DMS53 (cell line): ENCODE results near the gene LRFN2.
A peak's percentile ranks its signal among the peaks of the same experiment; 100 is the strongest.

ENCODE experiments used
- DNase-seq: peaks from one replicate; lab custom pipeline; 2025; lab: John Stamatoyannopoulos, UW

Gene LRFN2

GRCh38 chr6:40436685-40437604 is 150.2 kb downstream of the LRFN2 start:
- DNase-seq, result peak; percentile 48

GRCh38 chr6:40432982-40433381 is 154.2 kb downstream of the LRFN2 start:
- no peak for DNase-seq

GRCh38 chr6:40431706-40432105 is 155.5 kb downstream of the LRFN2 start:
- DNase-seq, result no peak

GRCh38 chr6:40427196-40427595 is 160.0 kb downstream of the LRFN2 start:
- DNase-seq, result peak; percentile 14

GRCh38 chr6:40426346-40427066 is 160.7 kb downstream of the LRFN2 start:
- DNase-seq, result peak; percentile 13

GRCh38 chr6:40425192-40425919 is 161.8 kb downstream of the LRFN2 start:
- DNase-seq, result peak; percentile 53

- no peak for DNase-seq
Measured at GRCh38 chr6:40422046-40422445, 165.1 kb downstream of the LRFN2 start.

GRCh38 chr6:40419946-40420728 is 167.0 kb downstream of the LRFN2 start:
- no peak for DNase-seq

GRCh38 chr6:40419377-40419776 is 167.8 kb downstream of the LRFN2 start:
- no peak for DNase-seq

GRCh38 chr6:40417031-40417430 is 170.1 kb downstream of the LRFN2 start:
- DNase-seq, result no peak

- no peak for DNase-seq
Measured at GRCh38 chr6:40414617-40415016, 172.5 kb downstream of the LRFN2 start.

- DNase-seq, result no peak
Measured at GRCh38 chr6:40413239-40413638, 173.9 kb downstream of the LRFN2 start.

- DNase-seq, result no peak
Measured at GRCh38 chr6:40411881-40412280, 175.3 kb downstream of the LRFN2 start.

GRCh38 chr6:40410821-40411220 is 176.3 kb downstream of the LRFN2 start:
- DNase-seq, result no peak

GRCh38 chr6:40409716-40410397 is 177.3 kb downstream of the LRFN2 start:
- no peak for DNase-seq

GRCh38 chr6:40408786-40409542 is 178.2 kb downstream of the LRFN2 start:
- peak; percentile 46 for DNase-seq

GRCh38 chr6:40407239-40407638 is 179.9 kb downstream of the LRFN2 start:
- DNase-seq, result no peak

GRCh38 chr6:40406175-40406574 is 181.0 kb downstream of the LRFN2 start:
- no peak for DNase-seq

- DNase-seq, result no peak
Measured at GRCh38 chr6:40400738-40401137, 186.4 kb downstream of the LRFN2 start.

- peak; percentile 61 for DNase-seq
Measured at GRCh38 chr6:40399888-40400457, 187.2 kb downstream of the LRFN2 start.
